ENCODE data around the gene CLEC4E. TPM values are rescaled to one million over a fixed set of nuclear protein-coding genes. Genes with fewer than 3 reads are reported as not detected.
"Not testable (repeated sequence)": the region's sequence is repeated elsewhere in the genome, so short reads cannot be mapped to it uniquely, and the experiment has no call there.

The CLEC4E gene, protein sequence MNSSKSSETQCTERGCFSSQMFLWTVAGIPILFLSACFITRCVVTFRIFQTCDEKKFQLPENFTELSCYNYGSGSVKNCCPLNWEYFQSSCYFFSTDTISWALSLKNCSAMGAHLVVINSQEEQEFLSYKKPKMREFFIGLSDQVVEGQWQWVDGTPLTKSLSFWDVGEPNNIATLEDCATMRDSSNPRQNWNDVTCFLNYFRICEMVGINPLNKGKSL
- total RNA-seq: 0.19 TPM
- long read RNA-seq: 0 reads

- H3K9me3 ChIP-seq (replicated peaks); H3K4me1 ChIP-seq; H3K36me3 ChIP-seq; H3K27ac ChIP-seq (replicated peaks); DNase-seq; intact Hi-C loops (cut with micrococcal nuclease); H3K4me3 ChIP-seq: not testable (repeated sequence)
- H3K27me3 ChIP-seq (ENCODE audit: low read depth): peaks cover 51% of the 10 kb centered on the region
Observed at GRCh38 chr12:8540831-8541230, at the start of gene CLEC4E. CLEC4E (minus strand) TSS chr12:8540905; CDS start chr12:8540797, 108 bp downstream.

DNA sequence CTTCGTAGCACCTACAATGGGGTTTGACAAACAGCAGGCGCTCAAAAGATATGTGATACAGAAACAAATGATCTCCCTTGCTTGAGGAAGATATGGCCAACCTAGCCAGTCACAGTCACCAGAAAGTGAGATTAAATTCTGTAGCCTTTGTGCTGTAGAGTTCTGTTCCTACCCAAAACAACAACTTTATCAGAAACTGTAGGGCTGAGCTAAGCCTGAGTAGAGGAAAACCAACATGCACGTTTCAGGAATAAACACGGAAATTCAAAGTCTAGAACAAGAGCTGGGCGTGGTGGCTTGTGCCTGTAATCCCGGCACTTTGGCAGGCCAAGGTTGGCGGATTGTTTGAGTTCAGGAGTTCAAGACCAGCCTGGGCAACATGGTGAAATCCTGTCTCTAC is 49.0 kb upstream of the CLEC4E start:
- Histone ChIP-seq H3K27ac (replicated peaks) (no peak overlapping the region), H3K4me1 (no peaks in the 10 kb centered on the region), H3K9me3 (replicated peaks) (no peaks in the 10 kb centered on the region), H3K36me3 (no peaks in the 10 kb centered on the region), H3K27me3 (ENCODE audit: low read depth) (no peaks in the 10 kb centered on the region), H3K4me3 (no peak overlapping the region)
- intact Hi-C loops (cut with micrococcal nuclease): no loop called here
- no peak for DNase-seq
- no peak for TF ChIP-seq CTCF (IDR thresholded peaks at IDR 0.05; ENCODE audit: borderline replicate concordance)

GRCh38 chr12:8584478-8584877 is 43.8 kb upstream of the CLEC4E start:
- H3K36me3 ChIP-seq; H3K9me3 ChIP-seq (replicated peaks); H3K4me1 ChIP-seq; H3K27me3 ChIP-seq (ENCODE audit: low read depth); intact Hi-C loops (cut with micrococcal nuclease); H3K27ac ChIP-seq (replicated peaks); H3K4me3 ChIP-seq; DNase-seq: not testable (repeated sequence)

DNA sequence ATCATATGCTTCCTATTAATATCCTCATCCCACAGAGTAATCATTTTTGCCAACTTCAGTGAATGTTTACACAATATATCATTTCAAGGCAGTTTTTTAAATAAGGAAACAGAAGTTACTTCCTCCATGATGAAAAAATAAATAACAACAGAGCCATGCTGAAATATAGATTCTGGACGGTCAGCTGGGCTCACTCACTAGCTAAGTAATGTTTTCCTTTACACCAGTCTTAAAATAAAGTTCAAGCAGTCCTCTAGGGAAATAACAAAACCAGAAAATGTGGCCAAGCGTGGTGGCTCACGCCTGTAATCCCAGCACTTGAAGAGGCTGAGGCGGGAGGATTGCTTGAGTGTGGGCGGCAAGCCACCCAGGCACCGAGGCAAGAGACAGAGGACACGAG is 43.3 kb upstream of the CLEC4E start:
- intact Hi-C loops (cut with micrococcal nuclease): no loop called here
- H3K27ac ChIP-seq (replicated peaks): no peak overlapping the region
- no peaks in the 10 kb centered on the region for H3K9me3 ChIP-seq (replicated peaks)
- H3K4me3 ChIP-seq: no peak overlapping the region
- TF ChIP-seq CTCF (IDR thresholded peaks at IDR 0.05; ENCODE audit: borderline replicate concordance): no peak
- H3K4me1 ChIP-seq: no peaks in the 10 kb centered on the region
- H3K36me3 ChIP-seq: no peaks in the 10 kb centered on the region
- H3K27me3 ChIP-seq (ENCODE audit: low read depth): no peaks in the 10 kb centered on the region
- no peak for DNase-seq

GRCh38 chr12:8581098-8581784 is 40.5 kb upstream of the CLEC4E start:
- no peaks in the 10 kb centered on the region for H3K4me1 ChIP-seq
- TF ChIP-seq CTCF (IDR thresholded peaks at IDR 0.05; ENCODE audit: borderline replicate concordance): no peak
- no peaks in the 10 kb centered on the region for H3K9me3 ChIP-seq (replicated peaks)
- H3K27me3 ChIP-seq (ENCODE audit: low read depth): no peaks in the 10 kb centered on the region
- intact Hi-C loops (cut with micrococcal nuclease): no loop called here
- no peak for DNase-seq
- no peaks in the 10 kb centered on the region for H3K36me3 ChIP-seq
- no peak overlapping the region for H3K27ac ChIP-seq (replicated peaks)
- no peak overlapping the region for H3K4me3 ChIP-seq

DNA sequence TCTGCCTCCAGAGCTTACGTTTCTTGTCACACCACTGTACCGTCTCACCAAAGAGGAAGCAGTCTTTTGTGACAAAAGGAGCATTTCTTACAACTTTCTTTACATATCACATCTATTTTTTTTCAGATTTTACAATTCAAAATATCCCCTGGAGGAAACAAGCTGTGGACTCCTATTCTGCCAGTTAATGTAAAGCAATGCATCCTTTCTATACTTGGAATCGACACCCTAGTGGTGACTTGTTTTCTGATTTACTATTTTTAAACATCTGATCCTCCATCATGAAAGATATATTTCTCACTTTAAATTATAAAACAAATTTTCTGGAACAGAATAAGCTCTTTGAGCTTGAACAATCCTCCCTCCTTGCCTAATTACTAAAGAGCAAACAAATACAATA is 37.2 kb upstream of the CLEC4E start:
- no peak for DNase-seq
- Histone ChIP-seq H3K36me3 (no peaks in the 10 kb centered on the region), H3K4me1 (no peaks in the 10 kb centered on the region), H3K9me3 (replicated peaks) (no peaks in the 10 kb centered on the region), H3K4me3 (no peak overlapping the region), H3K27ac (replicated peaks) (no peak overlapping the region), H3K27me3 (ENCODE audit: low read depth) (no peaks in the 10 kb centered on the region)
- no peak for TF ChIP-seq CTCF (IDR thresholded peaks at IDR 0.05; ENCODE audit: borderline replicate concordance)
- intact Hi-C loops (cut with micrococcal nuclease): no loop called here
